Panc1 (cell line): ENCODE results near the gene TM9SF3. TPM values are rescaled to one million over a fixed set of nuclear protein-coding genes. Genes with fewer than 3 reads are reported as not detected.

Source experiments
- ATAC-seq: fragments of 200-7000 bp; cut with Tn5 transposase; 2 replicates; pipeline ENCODE4 v1.9.1; 2020; ENCODE audit warnings: mild to moderate bottlenecking, moderate library complexity
- BruUV-seq: library from RNA; stranded (reverse); fragments of 400-500 nt; replicated peaks from 2 replicates; lab custom pipeline; 2021; lab: Mats Ljungman, UMichigan
- CTCF ChIA-PET: fragments of 300-600 bp; sonication (Branson Sonifier 250); formaldehyde crosslinking; loops from one replicate; lab custom pipeline; 2022; ENCODE audit warnings: antibody characterized with exemption; lab: Charles Lee
- POLR2A ChIA-PET: fragments of 300-600 bp; sonication (Branson Sonifier 250); formaldehyde crosslinking; loops from one replicate; lab custom pipeline; 2022; ENCODE audit warnings: antibody characterized with exemption; lab: Charles Lee
- DNase-seq: peaks from one replicate; pipeline ENCODE4 v3.0.0-alpha.2; 2010; ENCODE audit warnings: low read depth, low spot score
- H3K27ac ChIP-seq: 2 replicates; pipeline ENCODE4 v1.5.1; 2011; ENCODE audit warnings: mild to moderate bottlenecking, low read length, inconsistent platforms
- H3K27me3 ChIP-seq: fragments of 200-500 bp; sonication (Bioruptor generic); 2 replicates; pipeline ENCODE4 v1.6.0; 2014; ENCODE audit warnings: low read length, inconsistent platforms; ENCODE audit not compliant: control insufficient read depth, insufficient read depth
- H3K36me3 ChIP-seq: fragments of 200-500 bp; sonication (Bioruptor generic); 2 replicates; pipeline ENCODE4 v1.5.1; 2014; ENCODE audit warnings: inconsistent platforms, mild to moderate bottlenecking, low read length, moderate library complexity; ENCODE audit not compliant: control insufficient read depth, insufficient read depth
- H3K4me1 ChIP-seq: 2 replicates; pipeline ENCODE4 v1.5.1; 2011; ENCODE audit warnings: inconsistent platforms, mild to moderate bottlenecking, low read length, moderate library complexity; ENCODE audit not compliant: control insufficient read depth, insufficient read depth
- H3K4me3 ChIP-seq, 2 experiments: 2 replicates each; pipeline ENCODE4 v1.5.1; 2011 to 2012; ENCODE audit warnings: low read depth in 2 of 2, low read length in 2 of 2, mild to moderate bottlenecking in 2 of 2, inconsistent platforms in 1 of 2, moderate library complexity in 1 of 2
- H3K9me3 ChIP-seq: fragments of 200-500 bp; sonication (Bioruptor generic); 2 replicates; pipeline ENCODE4 v1.5.1; 2014; ENCODE audit warnings: low read depth, mild to moderate bottlenecking, inconsistent platforms, low read length, moderate library complexity; ENCODE audit not compliant: control insufficient read depth, insufficient read depth
- CTCF ChIP-seq: fragments of 450-650 bp; IDR thresholded peaks from 2 replicates; pipeline ENCODE4 v1.5.1; 2017; ENCODE audit warnings: mild to moderate bottlenecking
- POLR2AphosphoS5 ChIP-seq: IDR thresholded peaks from 2 replicates; pipeline ENCODE4 v1.6.1; 2012; ENCODE audit warnings: mild to moderate bottlenecking, low read depth, low read length, moderate library complexity
- REST ChIP-seq, 2 experiments: IDR thresholded peaks; 2 replicates each; pipeline ENCODE4 v1.6.1; 2011 to 2012; ENCODE audit warnings: low read depth in 2 of 2, control low read depth in 1 of 2, low read length in 1 of 2, mild to moderate bottlenecking in 1 of 2, moderate library complexity in 1 of 2; ENCODE audit not compliant: insufficient read depth in 1 of 2
- SIN3A ChIP-seq: IDR thresholded peaks from 2 replicates; pipeline ENCODE4 v1.6.1; 2012; ENCODE audit warnings: low read depth, mild to moderate bottlenecking, low read length, moderate library complexity, borderline replicate concordance; ENCODE audit not compliant: insufficient read depth
- TCF7L2 ChIP-seq: IDR thresholded peaks from 2 replicates; pipeline ENCODE4 v1.6.1; 2011; ENCODE audit warnings: mild to moderate bottlenecking, low read depth, low read length, inconsistent platforms
- in situ Hi-C: cut with HindIII; loops from 2 replicates; pipeline ENCODE4 v1.10.0; 2016; ENCODE audit warnings: low sequenced_read_pairs, low pct_unique_long_range_greater_than_20kb
- intact Hi-C: fragments of 100-400 bp; cut with micrococcal nuclease; formaldehyde crosslinking; loops from one replicate; pipeline ENCODE4 v1.10.0; 2022; ENCODE audit not compliant: unreplicated experiment
- total RNA-seq: library from RNA; stranded (reverse); gene quantifications from one replicate; pipeline ENCODE4 v1.2.1, GENCODE V29; 2021; ENCODE audit not compliant: unreplicated experiment

The TM9SF3 gene
- total RNA-seq, 1 experiment from 2014 or later: 179 TPM

GRCh38 chr10:96511044-96511945, 75.5 kb downstream of the TM9SF3 start:
- H3K4me1 ChIP-seq: peaks cover 16% of the 10 kb centered on the region
- TF ChIP-seq REST (IDR thresholded peaks at IDR 0.05; ENCODE audit: insufficient read depth in 1 of 2, low read depth in 2 of 2, low read length in 1 of 2): no peak
- TF ChIP-seq POLR2AphosphoS5: no peak
- TF ChIP-seq CTCF: peak; percentile 88
- no peak for TF ChIP-seq TCF7L2
- TF ChIP-seq SIN3A: no peak
- ChIA-PET CTCF (interaction anchor here (0.6 to 1.1 kb wide), 7 partner anchors 19 to 818 kb away, joined by 3 to 7 read pairs (median 4); partner anchors contain the start of gene TCTN3), POLR2A (no interaction called here)
- no peaks in the 10 kb centered on the region for H3K9me3 ChIP-seq
- H3K4me3 ChIP-seq: no peak overlapping the region
- H3K36me3 ChIP-seq: no peaks in the 10 kb centered on the region
- intact Hi-C loops (loop anchor here (1.0 to 5.0 kb wide), 2 partner anchors 115 to 134 kb away; no protein-coding TSS in a partner anchor), in situ Hi-C loops (no loop called here)
- no TSS peak for BruUV-seq
- peak; percentile 48 for DNase-seq
- H3K27ac ChIP-seq: no peak overlapping the region
- peak; percentile 61 for ATAC-seq
- H3K27me3 ChIP-seq: peaks cover 6% of the 10 kb centered on the region; the same call in 1 of the 2 replicates

- Histone ChIP-seq H3K36me3 (no peaks in the 10 kb centered on the region), H3K4me3 (no peak overlapping the region), H3K27me3 (peaks cover 6% of the 10 kb centered on the region; the same call in 1 of the 2 replicates), H3K9me3 (no peaks in the 10 kb centered on the region), H3K4me1 (peaks cover 6% of the 10 kb centered on the region; the same call in 1 of the 2 replicates), H3K27ac (no peak overlapping the region)
- TF ChIP-seq CTCF (no peak), TCF7L2 (no peak), SIN3A (no peak), POLR2AphosphoS5 (no peak), REST (IDR thresholded peaks at IDR 0.05; ENCODE audit: insufficient read depth in 1 of 2, low read depth in 2 of 2, low read length in 1 of 2) (no peak)
- ChIA-PET CTCF (interaction anchor here (0.6 kb wide), 1 partner anchor 18 kb away, joined by 4 read pairs; no protein-coding TSS in a partner anchor), POLR2A (no interaction called here)
- ATAC-seq (no peak), DNase-seq (no peak)
- in situ Hi-C loops (no loop called here), intact Hi-C loops (no loop called here)
- no TSS peak for BruUV-seq
Observed at GRCh38 chr10:96509017-96509641, 77.7 kb downstream of the TM9SF3 start.
